Lower leg skin (tissue), 3 donors: ENCODE results near the gene COL18A1.

Source experiments
- POLR2A ChIP-seq, 2 donors: fragments of 450-650 bp; IDR thresholded peaks; one replicate each; pipeline ENCODE4 v1.6.1; 2016 to 2017; ENCODE audit warnings: antibody characterized with exemption in 2 of 2, mild to moderate bottlenecking in 1 of 2, moderate library complexity in 1 of 2
- TF ChIP-seq, protein P1 (sequence below), 3 donors: fragments of 450-650 bp; IDR thresholded peaks; one replicate each; pipeline ENCODE4 v1.5.1; 2016; ENCODE audit warnings: antibody characterized with exemption in 3 of 3, mild to moderate bottlenecking in 3 of 3, moderate library complexity in 2 of 3

DNA sequence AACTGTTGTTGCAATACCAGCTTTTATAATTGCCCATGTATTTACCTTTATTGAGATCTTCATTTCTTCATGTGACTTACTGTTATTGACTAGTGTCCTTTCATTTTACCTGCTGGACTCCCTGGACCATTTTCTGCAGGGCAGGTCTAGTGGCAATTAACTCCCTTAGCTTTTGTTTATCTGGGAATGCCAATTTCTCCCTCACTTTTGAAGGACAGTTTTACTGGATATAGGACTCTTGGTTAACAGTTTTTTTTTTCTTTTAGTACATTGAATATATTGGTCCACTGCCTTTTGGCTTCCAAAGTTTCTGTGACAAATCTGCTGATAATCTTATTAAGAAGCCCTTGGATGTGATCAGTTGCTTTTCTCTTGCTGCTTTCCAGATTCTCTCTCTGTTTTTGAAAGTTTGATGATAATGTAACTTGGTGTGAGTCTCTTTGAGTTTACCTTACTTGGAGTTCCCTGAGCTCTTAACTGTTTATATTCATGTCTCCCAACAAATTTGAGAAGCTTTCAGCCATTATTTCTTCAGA lies 56.9 kb downstream of the COL18A1 start:
- TF ChIP-seq POLR2A (IDR thresholded peaks at IDR 0.05), result no peak
- TF ChIP-seq, protein P1, sequence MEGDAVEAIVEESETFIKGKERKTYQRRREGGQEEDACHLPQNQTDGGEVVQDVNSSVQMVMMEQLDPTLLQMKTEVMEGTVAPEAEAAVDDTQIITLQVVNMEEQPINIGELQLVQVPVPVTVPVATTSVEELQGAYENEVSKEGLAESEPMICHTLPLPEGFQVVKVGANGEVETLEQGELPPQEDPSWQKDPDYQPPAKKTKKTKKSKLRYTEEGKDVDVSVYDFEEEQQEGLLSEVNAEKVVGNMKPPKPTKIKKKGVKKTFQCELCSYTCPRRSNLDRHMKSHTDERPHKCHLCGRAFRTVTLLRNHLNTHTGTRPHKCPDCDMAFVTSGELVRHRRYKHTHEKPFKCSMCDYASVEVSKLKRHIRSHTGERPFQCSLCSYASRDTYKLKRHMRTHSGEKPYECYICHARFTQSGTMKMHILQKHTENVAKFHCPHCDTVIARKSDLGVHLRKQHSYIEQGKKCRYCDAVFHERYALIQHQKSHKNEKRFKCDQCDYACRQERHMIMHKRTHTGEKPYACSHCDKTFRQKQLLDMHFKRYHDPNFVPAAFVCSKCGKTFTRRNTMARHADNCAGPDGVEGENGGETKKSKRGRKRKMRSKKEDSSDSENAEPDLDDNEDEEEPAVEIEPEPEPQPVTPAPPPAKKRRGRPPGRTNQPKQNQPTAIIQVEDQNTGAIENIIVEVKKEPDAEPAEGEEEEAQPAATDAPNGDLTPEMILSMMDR (IDR thresholded peaks at IDR 0.05), result no peak
